ENCODE results near the gene AIMP2. TPM values are rescaled to one million over a fixed set of nuclear protein-coding genes. Genes with fewer than 3 reads are reported as not detected.

Gene AIMP2
- total and polyA plus RNA-seq, 2 donors (not counting 3 experiments of a cell fraction or from before 2014, with no cell fraction given) = 45.6 to 67.7 TPM

- dilution Hi-C loops (cut with MboI; ENCODE audit: extremely low pct_ligation_motif_present, low sequenced_read_pairs) = no loop called here
- no peak for DNase-seq (ENCODE audit: low read depth, low spot score)
- no peaks in the 10 kb centered on the region for H3K27me3 ChIP-seq (ENCODE audit: control insufficient read depth in 2 of 2, insufficient read depth in 2 of 2, low read length in 2 of 2)
- no peak overlapping the region for H3K27ac ChIP-seq (ENCODE audit: insufficient read depth, low read depth, low read length)
- H3K4me3 ChIP-seq (replicated peaks in 1 of 3; ENCODE audit: insufficient read depth in 1 of 3, low read depth in 1 of 3, low read length in 3 of 3) = no peak overlapping the region
- no peaks in the 10 kb centered on the region for H3K9me3 ChIP-seq (replicated peaks; ENCODE audit: control insufficient read depth, insufficient read depth, low read length)
- intact Hi-C loops (cut with micrococcal nuclease) = loop anchor here (10.0 kb wide), 1 partner anchor 174 kb away; no protein-coding TSS in a partner anchor
- no peaks in the 10 kb centered on the region for H3K9me1 ChIP-seq (replicated peaks; ENCODE audit: control insufficient read depth, extremely low read depth, insufficient read depth, low read length)
- ChIA-PET CTCF (no interaction called here), POLR2A (no interaction called here)
- H3K9ac ChIP-seq (replicated peaks; ENCODE audit: extremely low read depth, insufficient read depth, low read length) = no peak overlapping the region
- no peaks in the 10 kb centered on the region for H3K79me2 ChIP-seq (ENCODE audit: control insufficient read depth, insufficient read depth, low read length)
- no peak for FAIRE-seq
- H3K4me2 ChIP-seq (ENCODE audit: insufficient read depth, low read length) = no peak overlapping the region
- peaks cover 3% of the 10 kb centered on the region for H3K4me1 ChIP-seq (ENCODE audit: control insufficient read depth, extremely low read depth, insufficient read depth, low read length)
- no TSS peak for BruUV-seq (replicated peaks)
- H2AFZ ChIP-seq (ENCODE audit: low read depth, low read length) = no peak overlapping the region
- peaks cover 17 to 19% of the 10 kb centered on the region in 2 experiments for H3K36me3 ChIP-seq (ENCODE audit: control insufficient read depth in 2 of 2, extremely low read depth in 1 of 2, insufficient read depth in 2 of 2, low read length in 2 of 2)
- TF ChIP-seq POLR2A (IDR thresholded peaks at IDR 0.05; ENCODE audit: low read depth, low read length) = no peak
- no peak for TF ChIP-seq CTCF (IDR thresholded peaks at IDR 0.05; ENCODE audit: extremely low read depth in 1 of 2, insufficient read depth in 1 of 2, low read depth in 1 of 2, low read length in 2 of 2)
- TF ChIP-seq JUN (IDR thresholded peaks at IDR 0.05; ENCODE audit: borderline replicate concordance, insufficient read depth, insufficient read length, low read depth) = no peak
- TF ChIP-seq MAX (IDR thresholded peaks at IDR 0.05; ENCODE audit: insufficient read depth, insufficient read length) = no peak
- TF ChIP-seq EZH2 (IDR thresholded peaks at IDR 0.05; ENCODE audit: borderline replicate concordance, low read depth, low read length, severe bottlenecking) = no peak
- no peaks in the 10 kb centered on the region for H4K20me1 ChIP-seq (replicated peaks; ENCODE audit: control insufficient read depth, extremely low read depth, insufficient read depth, low read length)
Measured at GRCh38 chr7:6028563-6028962, 19.5 kb downstream of the AIMP2 start.

GRCh38 chr7:6030988-6031387 lies 21.9 kb downstream of the AIMP2 start, which contains the start of gene ANKRD61:
TSS of gene ANKRD61 (plus strand) at chr7:6031376. CDS start at chr7:6031376, 0 bp downstream.
- intact Hi-C loops (cut with micrococcal nuclease) = no loop called here

More at GRCh38 chr7:6030988-6031387, 21.9 kb downstream of the AIMP2 start, which contains the start of gene ANKRD61:
- Histone ChIP-seq H3K4me1 (ENCODE audit: control insufficient read depth, extremely low read depth, insufficient read depth, low read length) (peaks cover 3% of the 10 kb centered on the region), H3K36me3 (ENCODE audit: control insufficient read depth in 2 of 2, extremely low read depth in 1 of 2, insufficient read depth in 2 of 2, low read length in 2 of 2) (peaks cover 13 to 21% of the 10 kb centered on the region in 2 experiments), H3K27me3 (ENCODE audit: control insufficient read depth in 2 of 2, insufficient read depth in 2 of 2, low read length in 2 of 2) (no peaks in the 10 kb centered on the region), H3K4me2 (ENCODE audit: insufficient read depth, low read length) (no peak within 1 kb of the TSS), H3K4me3 (replicated peaks in 1 of 3; ENCODE audit: insufficient read depth in 1 of 3, low read depth in 1 of 3, low read length in 3 of 3) (no peak within 1 kb of the TSS), H3K9me1 (replicated peaks; ENCODE audit: control insufficient read depth, extremely low read depth, insufficient read depth, low read length) (no peaks in the 10 kb centered on the region), H3K9me3 (replicated peaks; ENCODE audit: control insufficient read depth, insufficient read depth, low read length) (no peaks in the 10 kb centered on the region), H3K27ac (ENCODE audit: insufficient read depth, low read depth, low read length) (no peak within 1 kb of the TSS), H3K79me2 (ENCODE audit: control insufficient read depth, insufficient read depth, low read length) (no peaks in the 10 kb centered on the region), H2AFZ (ENCODE audit: low read depth, low read length) (no peak within 1 kb of the TSS), H4K20me1 (replicated peaks; ENCODE audit: control insufficient read depth, extremely low read depth, insufficient read depth, low read length) (no peaks in the 10 kb centered on the region), H3K9ac (replicated peaks; ENCODE audit: extremely low read depth, insufficient read depth, low read length) (no peak within 1 kb of the TSS)
- dilution Hi-C loops (cut with MboI; ENCODE audit: extremely low pct_ligation_motif_present, low sequenced_read_pairs) = no loop called here
- no TSS peak for BruUV-seq (replicated peaks)
- no peak for DNase-seq (ENCODE audit: low read depth, low spot score)
- ChIA-PET CTCF (interaction anchor here (1.3 kb wide), 1 partner anchor 76 kb away, joined by 3 read pairs; no protein-coding TSS in a partner anchor), POLR2A (no interaction called here)
- peak; percentile 43 for FAIRE-seq
- TF ChIP-seq POLR2AphosphoS5 (IDR thresholded peaks at IDR 0.05; ENCODE audit: insufficient read depth, low read depth, low read length) (no peak), MAX (IDR thresholded peaks at IDR 0.05; ENCODE audit: insufficient read depth, insufficient read length) (no peak)

All from endothelial cell of umbilical vein (primary cell).